ENCODE results near the gene OARD1. TPM values are rescaled to one million over a fixed set of nuclear protein-coding genes. Genes with fewer than 3 reads are reported as not detected.

OARD1 gene
- total RNA-seq, 2 experiments from 2014 or later: 37.7 to 38.1 TPM

- ChIA-PET POLR2A (interaction anchor here (0.7 kb wide), 1 partner anchor 27 kb away, joined by 3 read pairs; no protein-coding TSS in a partner anchor), CTCF (interaction anchor here (0.7 to 1.0 kb wide), 2 partner anchors 12 to 106 kb away, joined by 4 to 6 read pairs; no protein-coding TSS in a partner anchor)
Observed at GRCh38 chr6:41075651-41076626, 3.8 kb upstream of the OARD1 start.

DNA sequence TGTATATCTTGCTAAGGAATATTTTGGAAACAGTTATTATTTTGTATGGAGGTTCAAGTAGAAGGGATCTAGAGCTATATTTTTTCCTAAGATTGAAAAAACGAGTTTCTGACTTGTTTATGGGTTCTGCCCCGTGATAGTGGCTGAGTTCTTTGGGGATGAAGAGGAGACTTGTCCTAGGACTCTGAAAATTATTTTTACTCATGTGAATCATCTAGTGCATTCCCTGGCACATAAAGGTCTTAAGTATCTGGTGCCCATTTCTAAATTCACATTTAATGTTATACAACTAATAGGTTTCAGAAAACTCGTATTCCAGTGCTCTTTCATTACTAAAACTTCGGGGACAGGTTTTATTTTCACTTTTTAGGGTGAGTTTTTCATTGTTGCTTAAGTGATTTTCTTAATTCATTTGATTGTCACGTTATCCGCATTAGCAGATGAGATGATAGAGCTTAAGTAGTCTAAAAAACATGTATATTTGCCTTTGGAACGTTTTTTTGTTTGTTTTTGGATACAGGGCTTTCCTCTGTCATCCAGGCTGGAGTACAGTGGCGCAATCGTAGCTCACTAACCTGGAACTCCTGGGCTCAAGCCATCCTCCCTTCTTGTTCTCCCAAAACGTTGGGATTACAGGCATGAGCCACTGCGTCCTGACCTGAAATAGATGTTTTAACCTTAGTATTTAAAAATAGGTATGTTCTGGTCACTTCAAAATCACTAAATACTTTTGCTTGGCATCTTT lies 2.7 kb upstream of the OARD1 start:
- CTCF ChIA-PET: no interaction called here
- POLR2A ChIA-PET: interaction anchor here (0.6 to 1.1 kb wide), 3 partner anchors 17 to 203 kb away, joined by 3 to 11 read pairs (median 3); no protein-coding TSS in a partner anchor

- ChIA-PET CTCF (no interaction called here), POLR2A (interaction anchor here (0.6 to 1.1 kb wide), 2 partner anchors 18 to 204 kb away, joined by 3 to 11 read pairs; no protein-coding TSS in a partner anchor)
Observed at GRCh38 chr6:41073968-41074691, 2.0 kb upstream of the OARD1 start.

DNA sequence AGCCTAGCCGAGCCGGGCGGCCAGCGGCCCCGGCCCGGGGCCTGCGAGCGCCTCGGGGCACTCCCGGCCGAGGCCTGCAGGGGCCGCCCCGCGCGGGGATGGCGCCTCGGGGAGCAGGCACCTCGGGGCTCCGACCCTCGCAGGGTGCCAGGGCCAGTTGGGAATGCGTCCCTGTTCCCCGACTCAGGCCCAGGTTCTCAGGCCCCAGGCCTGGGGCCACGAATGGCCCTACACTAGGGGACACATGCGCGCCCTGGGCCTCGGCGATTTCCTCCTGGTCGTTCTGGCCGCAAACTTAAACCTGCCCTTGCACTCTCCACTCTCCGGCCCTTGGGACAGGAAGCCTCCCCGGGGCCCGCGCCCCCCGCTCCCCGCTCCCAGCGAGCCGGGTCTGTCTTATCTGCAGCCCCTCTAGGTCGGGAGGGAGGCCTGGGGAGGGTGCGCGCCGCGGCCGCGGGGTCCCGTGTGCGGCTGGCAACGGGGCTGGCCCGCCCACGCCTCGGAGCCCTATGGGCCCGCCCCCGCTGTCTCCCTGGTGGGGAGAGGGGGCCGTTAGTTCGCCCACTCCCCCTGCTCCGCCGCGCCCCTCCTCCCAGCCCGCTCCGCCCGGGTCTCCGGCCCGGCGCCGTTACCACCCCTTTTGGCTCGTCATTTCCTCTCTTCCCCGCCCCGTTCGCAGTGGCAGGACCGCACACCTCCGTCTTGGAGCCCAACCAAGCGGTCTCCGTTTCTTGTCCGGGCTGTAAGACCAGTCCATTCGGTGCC lies 1.2 kb upstream of the OARD1 start:
- ChIA-PET POLR2A (no interaction called here), CTCF (no interaction called here)

- CTCF ChIA-PET: no interaction called here
- POLR2A ChIA-PET: no interaction called here
Observed at GRCh38 chr6:41072836-41073202, 663 bp upstream of the OARD1 start, which contains the start of gene NFYA. TSS of gene NFYA (plus strand) at chr6:41072974. CDS start at chr6:41079090, 6,116 bp downstream.

DNA sequence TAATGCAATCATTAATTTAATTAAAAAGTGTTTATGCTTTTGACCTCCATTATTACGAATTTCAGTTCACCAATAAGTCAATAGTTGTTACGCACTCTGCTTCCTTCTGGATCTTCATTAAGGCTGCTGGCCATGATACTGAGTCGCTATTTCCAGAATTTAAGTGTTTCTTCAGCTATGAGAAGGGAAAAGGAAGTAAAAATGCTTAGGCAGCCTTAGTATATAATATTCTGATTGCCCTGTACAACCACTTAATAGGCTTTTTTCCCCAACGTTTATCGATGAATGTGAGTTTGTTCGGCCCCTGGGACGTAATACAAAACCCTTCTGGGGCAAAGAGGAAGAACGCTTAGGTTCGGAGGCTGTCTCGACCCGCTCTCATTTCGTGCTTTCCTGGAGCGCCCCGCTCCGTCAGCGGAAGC lies 644 bp downstream of the OARD1 start:
- ChIA-PET POLR2A (no interaction called here), CTCF (interaction anchor here (1.4 kb wide), 1 partner anchor 43 kb away, joined by 3 read pairs; no protein-coding TSS in a partner anchor)

- ChIA-PET CTCF (no interaction called here), POLR2A (no interaction called here)
Observed at GRCh38 chr6:41066867-41067304, 5.3 kb downstream of the OARD1 start.

- CTCF ChIA-PET: no interaction called here
Observed at GRCh38 chr6:41065550-41066026, 6.6 kb downstream of the OARD1 start.

DNA sequence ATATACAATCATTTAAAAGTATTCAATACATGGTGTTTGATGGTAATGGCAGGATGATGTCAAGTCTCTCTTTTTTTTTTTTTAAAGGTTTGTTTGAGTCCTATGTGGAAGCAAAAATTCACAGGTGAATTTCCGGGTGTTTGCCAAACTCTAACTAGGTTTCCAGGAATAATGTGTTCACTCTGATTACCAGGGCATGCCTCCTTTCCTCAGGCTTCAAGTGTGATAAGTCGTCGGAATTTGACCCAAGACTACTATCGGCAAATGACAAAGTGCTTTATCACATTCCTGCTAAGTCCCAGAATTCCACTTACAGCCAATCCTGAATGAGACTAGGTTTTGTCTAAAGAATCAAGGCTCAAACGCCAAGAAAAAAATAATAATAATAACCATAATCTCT lies 7.3 kb downstream of the OARD1 start:
- POLR2A ChIA-PET: no interaction called here
- CTCF ChIA-PET: no interaction called here

More at GRCh38 chr6:41065550-41066026, 6.6 kb downstream of the OARD1 start:
- POLR2A ChIA-PET: no interaction called here

DNA sequence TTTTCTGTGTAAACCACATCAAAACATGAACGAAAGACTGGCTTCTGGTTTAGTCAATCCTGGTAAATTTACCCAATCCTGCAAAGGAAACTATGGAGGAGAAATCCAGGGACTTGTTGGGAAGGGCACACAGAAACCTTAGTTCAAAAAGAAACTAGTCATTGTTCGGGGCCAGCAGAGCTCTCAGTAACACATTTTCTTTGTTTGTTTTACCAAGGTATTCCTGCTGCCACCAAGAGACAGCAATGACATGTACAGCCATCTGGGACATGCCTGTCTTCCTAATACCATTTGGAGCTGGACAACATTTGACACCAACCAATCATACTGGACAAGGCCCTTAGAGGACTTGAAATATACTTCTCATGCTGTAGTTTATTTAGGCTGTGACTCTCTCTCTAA lies 8.3 kb downstream of the OARD1 start:
- POLR2A ChIA-PET: no interaction called here
- CTCF ChIA-PET: no interaction called here

- POLR2A ChIA-PET: no interaction called here
- CTCF ChIA-PET: no interaction called here
Observed at GRCh38 chr6:41062056-41062455, 10.1 kb downstream of the OARD1 start.

DNA sequence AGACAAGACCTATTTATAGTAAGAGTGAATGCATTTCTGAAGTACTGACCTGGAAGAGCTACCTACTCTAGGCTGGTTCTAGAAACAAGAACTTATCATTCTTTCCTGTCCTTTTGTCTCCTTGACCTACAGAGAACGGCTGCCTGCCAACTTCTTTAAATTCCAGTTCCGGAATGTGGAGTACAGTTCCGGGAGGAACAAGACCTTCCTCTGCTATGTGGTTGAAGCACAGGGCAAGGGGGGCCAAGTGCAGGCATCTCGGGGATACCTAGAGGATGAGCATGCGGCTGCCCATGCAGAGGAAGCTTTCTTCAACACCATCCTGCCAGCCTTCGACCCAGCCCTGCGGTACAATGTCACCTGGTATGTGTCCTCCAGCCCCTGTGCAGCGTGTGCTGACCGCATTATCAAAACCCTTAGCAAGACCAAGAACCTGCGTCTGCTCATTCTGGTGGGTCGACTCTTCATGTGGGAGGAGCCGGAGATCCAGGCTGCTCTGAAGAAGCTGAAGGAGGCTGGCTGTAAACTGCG lies 10.9 kb downstream of the OARD1 start:
- ChIA-PET POLR2A (interaction anchor here (0.7 kb wide), 1 partner anchor 236 kb away, joined by 9 read pairs; no protein-coding TSS in a partner anchor), CTCF (interaction anchor here (0.6 kb wide), 1 partner anchor 533 kb away, joined by 3 read pairs; no protein-coding TSS in a partner anchor)

- POLR2A ChIA-PET: no interaction called here
- CTCF ChIA-PET: no interaction called here
Observed at GRCh38 chr6:41059556-41059955, 12.6 kb downstream of the OARD1 start.

GRCh38 chr6:41058783-41059181 lies 13.4 kb downstream of the OARD1 start:
- CTCF ChIA-PET: no interaction called here
- POLR2A ChIA-PET: no interaction called here

- CTCF ChIA-PET: interaction anchor here (1.4 to 2.9 kb wide), 2 partner anchors 21 to 29 kb away, joined by 5 to 9 read pairs; no protein-coding TSS in a partner anchor
- POLR2A ChIA-PET: no interaction called here
Observed at GRCh38 chr6:41056768-41057490, 15.2 kb downstream of the OARD1 start.

DNA sequence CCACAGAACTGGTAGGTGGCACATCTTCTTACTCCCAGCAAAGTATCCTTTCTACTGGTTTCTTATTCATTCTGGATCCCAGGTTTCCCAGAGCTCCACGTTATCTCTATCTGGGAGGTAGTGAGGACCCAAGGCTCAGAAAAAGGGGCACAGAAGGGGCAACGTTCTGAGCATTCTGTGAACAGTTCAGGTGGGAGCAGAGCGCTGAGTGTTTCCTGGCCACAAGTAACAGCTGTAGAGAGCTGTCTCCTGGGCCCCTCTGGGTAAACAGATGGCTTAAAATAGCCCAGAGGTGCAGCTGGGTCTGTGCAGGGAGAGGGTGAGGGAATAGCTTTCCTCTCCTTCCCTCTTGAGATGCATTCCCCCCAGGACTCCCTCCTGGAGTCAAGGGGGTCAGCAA lies 17.0 kb downstream of the OARD1 start:
- CTCF ChIA-PET: interaction anchor here (2.9 kb wide), 1 partner anchor 27 kb away, joined by 9 read pairs; no protein-coding TSS in a partner anchor
- POLR2A ChIA-PET: no interaction called here

GRCh38 chr6:41054511-41054910 lies 17.6 kb downstream of the OARD1 start:
- CTCF ChIA-PET: interaction anchor here (1.5 to 3.0 kb wide), 3 partner anchors 9 to 27 kb away, joined by 4 to 9 read pairs (median 8); partner anchors contain the start of gene UNC5CL
- POLR2A ChIA-PET: no interaction called here

GRCh38 chr6:41053041-41053440 lies 19.1 kb downstream of the OARD1 start, which contains the start of gene APOBEC2:
TSS of gene APOBEC2 (plus strand) at chr6:41053202. CDS start at chr6:41053348, 146 bp downstream.
- POLR2A ChIA-PET: no interaction called here

More at GRCh38 chr6:41053041-41053440, 19.1 kb downstream of the OARD1 start, which contains the start of gene APOBEC2:
- CTCF ChIA-PET: interaction anchor here (1.5 to 3.0 kb wide), 2 partner anchors 8 to 14 kb away, joined by 4 to 8 read pairs; partner anchors contain the start of gene UNC5CL
